DMS153 treated with DMSO at 0.1 percent for 48 hours (cell line): ENCODE data around the gene TRIP6.
A peak's percentile ranks its signal among the peaks of the same experiment; 100 is the strongest.

Experiments
- DNase-seq: peaks from one replicate; lab custom pipeline; 2025; ENCODE audit not compliant: unreplicated experiment; lab: John Stamatoyannopoulos, UW

The TRIP6 gene

GRCh38 chr7:100867040-100867775 is at the start of gene TRIP6:
TRIP6 (plus strand) TSS chr7:100867387; CDS start chr7:100867498, 111 bp downstream.
- peak; percentile 14 for DNase-seq

GRCh38 chr7:100818366-100818765 is 48.8 kb upstream of the TRIP6 start:
- no peak for DNase-seq

- DNase-seq = no peak
Observed at GRCh38 chr7:100818825-100819224, 48.4 kb upstream of the TRIP6 start.

- DNase-seq = no peak
Observed at GRCh38 chr7:100819586-100819985, 47.6 kb upstream of the TRIP6 start.

GRCh38 chr7:100822236-100823139 is 44.7 kb upstream of the TRIP6 start:
- DNase-seq = no peak

- DNase-seq = no peak
Observed at GRCh38 chr7:100823140-100823525, 44.1 kb upstream of the TRIP6 start.

- no peak for DNase-seq
Observed at GRCh38 chr7:100823534-100823933, 43.7 kb upstream of the TRIP6 start.

- DNase-seq = no peak
Observed at GRCh38 chr7:100824499-100825214, 42.5 kb upstream of the TRIP6 start.

GRCh38 chr7:100825215-100825671 is 41.9 kb upstream of the TRIP6 start:
- peak; percentile 42 for DNase-seq

GRCh38 chr7:100825751-100826513 is 41.3 kb upstream of the TRIP6 start:
- DNase-seq = no peak

GRCh38 chr7:100826514-100827329 is 40.5 kb upstream of the TRIP6 start:
- DNase-seq = no peak

- DNase-seq = no peak
Observed at GRCh38 chr7:100827330-100828226, 39.6 kb upstream of the TRIP6 start, which contains the start of gene EPHB4. EPHB4 (minus strand) TSS chr7:100827523; CDS start chr7:100827030, 493 bp downstream.

- DNase-seq = no peak
Observed at GRCh38 chr7:100829150-100829716, 38.0 kb upstream of the TRIP6 start.

- DNase-seq = no peak
Observed at GRCh38 chr7:100830396-100830795, 36.8 kb upstream of the TRIP6 start.

GRCh38 chr7:100832281-100832633 is 34.9 kb upstream of the TRIP6 start:
- no peak for DNase-seq

GRCh38 chr7:100835903-100836811 is 31.0 kb upstream of the TRIP6 start:
- DNase-seq = peak; percentile 52

- DNase-seq = no peak
Observed at GRCh38 chr7:100836812-100837098, 30.4 kb upstream of the TRIP6 start.
